H1 (cell line): ENCODE measurements around the gene BCAS3. TPM values are rescaled to one million over a fixed set of nuclear protein-coding genes. Genes with fewer than 3 reads are reported as not detected.

Source experiments
- CTCF ChIA-PET: fragments of 300-600 bp; sonication (Branson Sonifier 250); formaldehyde crosslinking; loops from one replicate; lab custom pipeline; 2021; ENCODE audit not compliant: partially characterized antibody; lab: Charles Lee
- POLR2A ChIA-PET: fragments of 300-600 bp; sonication (Branson Sonifier 250); formaldehyde crosslinking; loops from one replicate; lab custom pipeline; 2021; ENCODE audit warnings: inconsistent platforms; ENCODE audit not compliant: partially characterized antibody; lab: Charles Lee
- DNase-seq, 2 experiments: peaks; one replicate each; pipeline versions ENCODE4 v3.0.0 to v3.0.0-alpha.2; 2010 to 2022; ENCODE audit warnings: low spot score in 2 of 2, low read depth in 1 of 2, mixed read lengths in 1 of 2
- FAIRE-seq: peaks from 2 replicates; lab custom pipeline; 2011; peaks lifted over from hg19 to GRCh38; lab: Jason Lieb, UNC
- H2AFZ ChIP-seq: 2 replicates; pipeline ENCODE4 v1.8.1; 2012; ENCODE audit warnings: low read length, inconsistent platforms
- H2AK5ac ChIP-seq: 2 replicates; pipeline ENCODE4 v1.6.1; 2013; ENCODE audit warnings: low read depth, low read length
- H2BK120ac ChIP-seq: replicated peaks from 2 replicates; pipeline ENCODE3; 2013; ENCODE audit warnings: low read depth, low read length, inconsistent platforms
- H2BK12ac ChIP-seq: 2 replicates; pipeline ENCODE4 v1.6.1; 2013; ENCODE audit warnings: low read depth, low read length
- H2BK15ac ChIP-seq: 2 replicates; pipeline ENCODE4 v1.6.1; 2013; ENCODE audit warnings: low read length
- H2BK20ac ChIP-seq: 2 replicates; pipeline ENCODE4 v1.6.1; 2013; ENCODE audit warnings: low read length
- H2BK5ac ChIP-seq: 2 replicates; pipeline ENCODE4 v1.6.1; 2013; ENCODE audit warnings: low read depth, low read length
- H3K14ac ChIP-seq: 2 replicates; pipeline ENCODE4 v1.6.1; 2013; ENCODE audit warnings: inconsistent platforms; ENCODE audit not compliant: insufficient read length
- H3K18ac ChIP-seq: 2 replicates; pipeline ENCODE4 v1.6.1; 2013; ENCODE audit warnings: low read length; ENCODE audit errors: extremely low read depth
- H3K23ac ChIP-seq: 2 replicates; pipeline ENCODE4 v1.6.1; 2013; ENCODE audit warnings: inconsistent platforms; ENCODE audit not compliant: insufficient read length
- H3K23me2 ChIP-seq: 2 replicates; pipeline ENCODE4 v1.6.1; 2013; ENCODE audit warnings: low read depth, low read length
- H3K27ac ChIP-seq: 2 replicates; pipeline ENCODE4 v1.6.1; 2011; ENCODE audit warnings: low read depth, low read length, inconsistent platforms
- H3K27me3 ChIP-seq, 4 experiments: replicated peaks in 1 of 4; 1 replicate in 1 of 4; 2 replicates in 3 of 4; pipeline versions ENCODE4 v1.6.1 to v1.8.1; 2011 to 2013; ENCODE audit warnings: low read length in 3 of 4, mild to moderate bottlenecking in 3 of 4, inconsistent platforms in 2 of 4, mixed read lengths in 2 of 4, moderate library complexity in 1 of 4; ENCODE audit not compliant: control insufficient read depth in 3 of 4, insufficient read depth in 3 of 4; ENCODE audit errors: extremely low read depth in 1 of 4
- H3K36me3 ChIP-seq, 4 experiments: 2 replicates each; pipeline versions ENCODE4 v1.6.1 to v1.8.1; 2011 to 2013; ENCODE audit warnings: mild to moderate bottlenecking in 4 of 4, low read length in 3 of 4, moderate library complexity in 2 of 4, control low read depth in 1 of 4, inconsistent platforms in 1 of 4; ENCODE audit not compliant: insufficient read depth in 4 of 4, control insufficient read depth in 2 of 4
- H3K4ac ChIP-seq: replicated peaks from 2 replicates; pipeline ENCODE3; 2013; ENCODE audit warnings: low read length, low read depth, mixed read lengths, inconsistent platforms; ENCODE audit not compliant: insufficient read length
- H3K4me1 ChIP-seq, 4 experiments: replicated peaks in 1 of 4; 1 replicate in 1 of 4; 2 replicates in 3 of 4; pipeline versions ENCODE4 v1.6.1 to v1.8.1; 2011 to 2013; ENCODE audit warnings: low read length in 3 of 4, inconsistent platforms in 2 of 4, mixed read lengths in 1 of 4; ENCODE audit not compliant: insufficient read depth in 4 of 4, control insufficient read depth in 3 of 4
- H3K4me2 ChIP-seq, 2 experiments: 2 replicates each; pipeline versions ENCODE4 v1.6.1 to v1.8.1; 2011 to 2013; ENCODE audit warnings: low read depth in 2 of 2, low read length in 2 of 2, control low read depth in 1 of 2, inconsistent platforms in 1 of 2, mild to moderate bottlenecking in 1 of 2; ENCODE audit not compliant: insufficient read depth in 1 of 2
- H3K4me3 ChIP-seq, 4 experiments: fragments of 200-600, 300-600 bp in 1 of 4; sonication (generic), shearing (Covaris generic), sonication (Bioruptor Twin) in 1 of 4; 2 replicates each; pipeline versions ENCODE4 v1.5.1 to v1.8.1; 2011 to 2016; ENCODE audit warnings: low read length in 4 of 4, low read depth in 3 of 4, control low read depth in 2 of 4, inconsistent platforms in 2 of 4, mild to moderate bottlenecking in 2 of 4, mixed read lengths in 1 of 4, moderate library complexity in 1 of 4; ENCODE audit not compliant: insufficient read depth in 2 of 4; ENCODE audit errors: extremely low read depth in 1 of 4
- H3K56ac ChIP-seq: replicated peaks from 2 replicates; pipeline ENCODE3; 2013; ENCODE audit warnings: low read depth, mild to moderate bottlenecking, mixed read lengths, low read length, inconsistent platforms; ENCODE audit not compliant: insufficient read length
- H3K79me1 ChIP-seq: 2 replicates; pipeline ENCODE4 v1.6.1; 2013; ENCODE audit warnings: low read depth, low read length, control low read depth
- H3K79me2 ChIP-seq, 2 experiments: 2 replicates each; pipeline versions ENCODE4 v1.6.1 to v1.8.1; 2012 to 2013; ENCODE audit warnings: low read length in 2 of 2, mild to moderate bottlenecking in 2 of 2, inconsistent platforms in 1 of 2; ENCODE audit not compliant: insufficient read depth in 2 of 2, control insufficient read depth in 1 of 2
- H3K9ac ChIP-seq, 4 experiments: replicated peaks in 1 of 4; 1 replicate in 1 of 4; 2 replicates in 3 of 4; pipeline versions ENCODE4 v1.6.1 to v1.8.1; 2011 to 2013; ENCODE audit warnings: low read depth in 3 of 4, low read length in 3 of 4, control low read depth in 2 of 4, mild to moderate bottlenecking in 2 of 4, moderate library complexity in 2 of 4, inconsistent platforms in 1 of 4; ENCODE audit errors: extremely low read depth in 1 of 4
- H3K9me3 ChIP-seq, 2 experiments: 2 replicates each; pipeline versions ENCODE4 v1.6.1 to v1.8.1; 2012 to 2013; ENCODE audit warnings: mild to moderate bottlenecking in 2 of 2, moderate library complexity in 2 of 2, control low read depth in 1 of 2, inconsistent platforms in 1 of 2, low read depth in 1 of 2, low read length in 1 of 2, mixed read lengths in 1 of 2; ENCODE audit not compliant: insufficient read depth in 2 of 2
- H4K20me1 ChIP-seq, 2 experiments: replicated peaks in 1 of 2; 2 replicates each; pipeline versions ENCODE3 to v1.8.1; 2011 to 2013; ENCODE audit warnings: inconsistent platforms in 2 of 2, low read length in 2 of 2, mild to moderate bottlenecking in 1 of 2; ENCODE audit not compliant: insufficient read depth in 2 of 2, control insufficient read depth in 1 of 2
- H4K5ac ChIP-seq: 2 replicates; pipeline ENCODE4 v1.6.1; 2013; ENCODE audit warnings: low read length, low read depth, mixed read lengths, inconsistent platforms; ENCODE audit not compliant: insufficient read length
- H4K8ac ChIP-seq: 2 replicates; pipeline ENCODE4 v1.8.0; 2013; ENCODE audit warnings: mild to moderate bottlenecking, moderate library complexity, low read length, inconsistent platforms; ENCODE audit not compliant: insufficient read depth; ENCODE audit errors: extremely low read depth
- H4K91ac ChIP-seq: replicated peaks from 2 replicates; pipeline ENCODE3; 2013; ENCODE audit warnings: low read length, mixed read lengths, inconsistent platforms; ENCODE audit not compliant: insufficient read length
- ASH2L ChIP-seq: fragments of 200-600, 300-600 bp; sonication (generic); IDR thresholded peaks from one replicate; pipeline ENCODE4 v1.7.1; 2017; ENCODE audit warnings: low read length
- BACH1 ChIP-seq: IDR thresholded peaks from 2 replicates; pipeline ENCODE4 v1.6.1; 2012; ENCODE audit warnings: low read length, improper control_type of control experiment
- CHD1 ChIP-seq: IDR thresholded peaks from 2 replicates; pipeline ENCODE4 v1.6.1; 2012; ENCODE audit warnings: low read depth, low read length, improper control_type of control experiment
- CREB1 ChIP-seq: IDR thresholded peaks from 2 replicates; pipeline ENCODE4 v1.6.1; 2012; ENCODE audit warnings: inconsistent platforms
- GABPA ChIP-seq: IDR thresholded peaks from 2 replicates; pipeline ENCODE4 v1.6.1; 2011; ENCODE audit warnings: mild to moderate bottlenecking, low read length, moderate library complexity, borderline replicate concordance; ENCODE audit not compliant: insufficient read depth
- JUN ChIP-seq: IDR thresholded peaks from 2 replicates; pipeline ENCODE4 v1.6.1; 2011; ENCODE audit warnings: low read depth, mild to moderate bottlenecking, improper control_type of control experiment, low read length
- RFX5 ChIP-seq: IDR thresholded peaks from 2 replicates; pipeline ENCODE4 v1.6.1; 2011; ENCODE audit warnings: low read depth, low read length, improper control_type of control experiment, borderline replicate concordance
- RNF2 ChIP-seq: fragments of 200-900, 300-1000 bp; sonication (generic); IDR thresholded peaks from 2 replicates; pipeline ENCODE4 v1.7.1; 2016; ENCODE audit warnings: borderline replicate concordance, low read depth, mild to moderate bottlenecking, antibody characterized with exemption, low read length; ENCODE audit not compliant: poor library complexity, severe bottlenecking; ENCODE audit errors: missing control alignments
- RXRA ChIP-seq: IDR thresholded peaks from 2 replicates; pipeline ENCODE4 v1.6.1; 2011; ENCODE audit warnings: low read depth, mild to moderate bottlenecking, low read length, moderate library complexity; ENCODE audit not compliant: insufficient read depth
- SAP30 ChIP-seq: fragments of 300-600 bp; sonication (generic); IDR thresholded peaks from 2 replicates; pipeline ENCODE4 v1.7.1; 2012; ENCODE audit warnings: low read length, moderate library complexity, mild to moderate bottlenecking, inconsistent platforms; ENCODE audit not compliant: insufficient read depth, insufficient replicate concordance
- TAF7 ChIP-seq: optimal IDR thresholded peaks from 2 replicates; pipeline ENCODE3; 2011; ENCODE audit warnings: low read depth, mild to moderate bottlenecking, inconsistent platforms, low read length, moderate library complexity, borderline replicate concordance
- TCF12 ChIP-seq: IDR thresholded peaks from 2 replicates; pipeline ENCODE4 v1.6.1; 2011; ENCODE audit warnings: low read depth, mild to moderate bottlenecking, low read length
- ZNF274 ChIP-seq: IDR thresholded peaks from 2 replicates; pipeline ENCODE4 v1.7.0; 2012; ENCODE audit warnings: low read length, borderline replicate concordance; ENCODE audit errors: extremely low read depth
- WGBS, 2 experiments: shearing (Covaris generic) in 1 of 2; methylation state at CpG; one replicate each; pipeline versions ENCODE4 v1.1.6 to v1.1.7; 2013 to 2015; ENCODE audit warnings: low lambda C conversion rate in 2 of 2, mixed read lengths in 2 of 2, inconsistent platforms in 1 of 2, low coverage in 1 of 2, missing lambda C conversion rate in 1 of 2; ENCODE audit not compliant: insufficient replicate concordance in 2 of 2, insufficient coverage in 1 of 2, insufficient read length in 1 of 2; ENCODE audit errors: extremely low coverage in 1 of 2, missing lambda C conversion rate in 1 of 2; 5-methylcytosine and 5-hydroxymethylcytosine counted together
- polyA plus RNA-seq, 7 experiments: library from polyadenylated mRNA; depleted of rRNA in 3 of 7; stranded (reverse) in 5 of 7; unstranded in 2 of 7; fragments of >200 nt in 5 of 7; fragments of 200-250 nt in 2 of 7; gene quantifications; 1 replicate in 5 of 7; 2 replicates in 1 of 7; 4 replicates in 1 of 7; pipeline versions ENCODE4 v1.2.1 to v1.2.3, GENCODE V29; 2011 to 2013; ENCODE audit warnings: missing spikeins in 2 of 7, mixed read lengths in 2 of 7
- total RNA-seq: library from RNA; stranded (reverse); fragmentation: NEBNext Ultra II Directional; extraction: Animal tissue kit (Norgen Biotek cat#: 25700); gene quantifications from 2 replicates; pipeline ENCODE4 v1.2.1, GENCODE V29; 2021
- TF ChIP-seq, protein P1 (sequence below): IDR thresholded peaks from 2 replicates; pipeline ENCODE4 v1.6.1; 2012; ENCODE audit warnings: inconsistent platforms

BCAS3 gene
- total and polyA plus RNA-seq, 2 of the 8 experiments (the other 6 are each of a cell fraction or from before 2014, with no cell fraction given), result 9.9 to 13.3 TPM

DNA sequence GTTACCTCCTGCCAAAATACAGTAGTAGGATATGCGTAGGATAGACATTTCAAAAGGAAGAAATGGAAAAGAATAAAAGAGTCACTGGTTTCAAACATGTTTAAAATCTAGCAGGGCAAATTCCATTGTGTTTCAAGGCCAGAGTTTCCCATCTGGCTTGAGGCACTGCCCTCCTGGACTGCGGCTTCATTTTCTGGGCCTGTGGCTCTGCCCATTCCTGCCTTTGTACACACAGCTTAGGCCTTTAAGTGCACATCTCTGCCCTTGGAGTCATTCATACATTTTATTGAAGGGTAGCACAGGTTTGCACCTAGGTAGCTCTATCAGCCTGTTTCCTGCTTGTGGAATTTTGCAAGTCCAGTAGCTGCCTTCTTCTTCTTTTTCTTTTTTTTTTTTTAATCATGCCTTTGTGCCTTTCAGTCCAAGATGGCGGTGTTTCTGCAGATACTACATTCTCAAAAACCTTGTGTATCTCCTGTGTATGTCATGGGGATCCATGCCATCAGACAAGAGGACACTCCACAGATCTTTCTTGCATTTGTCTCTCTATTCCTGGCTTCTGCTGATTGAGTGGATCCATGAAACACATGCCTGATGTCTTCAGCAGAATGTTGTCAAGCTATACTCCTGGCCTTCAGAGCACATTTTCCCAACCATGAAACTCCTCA, 282.9 kb downstream of the BCAS3 start:
- Histone ChIP-seq H2AK5ac (no peak overlapping the region), H3K4ac (no peak overlapping the region), H3K27ac (no peak overlapping the region), H3K36me3 (peaks cover 0 to 6% (median 0%) of the 10 kb centered on the region in 4 experiments; a peak in 2 of 8 replicates), H3K27me3 (no peaks in the 10 kb centered on the region), H2BK120ac (no peak overlapping the region), H3K9me3 (no peaks in the 10 kb centered on the region), H2AFZ (no peak overlapping the region), H3K23ac (no peak overlapping the region), H4K20me1 (no peaks in the 10 kb centered on the region), H4K8ac (no peak overlapping the region), H3K18ac (no peak overlapping the region), H3K79me2 (no peaks in the 10 kb centered on the region), H3K4me1 (no peaks in the 10 kb centered on the region), H4K91ac (no peak overlapping the region), H3K4me2 (no peak overlapping the region), H3K56ac (no peak overlapping the region), H2BK5ac (no peak overlapping the region), H2BK20ac (no peak overlapping the region), H3K23me2 (no peaks in the 10 kb centered on the region), H3K4me3 (no peak overlapping the region), H2BK15ac (no peak overlapping the region), H3K14ac (no peak overlapping the region), H4K5ac (no peak overlapping the region), H3K9ac (no peak overlapping the region), H2BK12ac (no peak overlapping the region), H3K79me1 (no peaks in the 10 kb centered on the region)
- ChIA-PET POLR2A (no interaction called here), CTCF (no interaction called here)
- FAIRE-seq (no peak), DNase-seq (no peak)
- 87% methylated on average over 3 of the region's 3 CpGs; no CpG with 5 or more reads in 1 of the 2 experiments for WGBS, 2 experiments
- TF ChIP-seq ZNF274 (no peak), TAF7 (no peak), ASH2L (no peak), CREB1 (no peak), RNF2 (no peak), CHD1 (no peak), TCF12 (no peak), GABPA (no peak), JUN (no peak), RXRA (no peak), SAP30 (no peak), BACH1 (no peak), RFX5 (no peak)
- TF ChIP-seq, protein P1, sequence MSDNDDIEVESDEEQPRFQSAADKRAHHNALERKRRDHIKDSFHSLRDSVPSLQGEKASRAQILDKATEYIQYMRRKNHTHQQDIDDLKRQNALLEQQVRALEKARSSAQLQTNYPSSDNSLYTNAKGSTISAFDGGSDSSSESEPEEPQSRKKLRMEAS, result no peak
